PC-3 (cell line): ENCODE results near the gene PPARGC1A.

ENCODE experiments used
- EZH2 ChIP-seq: fragments of 300-600 bp; sonication (generic); IDR thresholded peaks from one replicate; pipeline ENCODE4 v1.6.1; 2017; ENCODE audit warnings: antibody characterized with exemption, mild to moderate bottlenecking, low read length; ENCODE audit not compliant: unreplicated experiment
- TF ChIP-seq, protein P1 (sequence below): fragments of 300-600 bp; sonication (generic); conservative IDR thresholded peaks from 2 replicates; pipeline ENCODE4 v1.5.1; 2017; ENCODE audit warnings: antibody characterized with exemption, low read depth, mild to moderate bottlenecking, low read length

DNA sequence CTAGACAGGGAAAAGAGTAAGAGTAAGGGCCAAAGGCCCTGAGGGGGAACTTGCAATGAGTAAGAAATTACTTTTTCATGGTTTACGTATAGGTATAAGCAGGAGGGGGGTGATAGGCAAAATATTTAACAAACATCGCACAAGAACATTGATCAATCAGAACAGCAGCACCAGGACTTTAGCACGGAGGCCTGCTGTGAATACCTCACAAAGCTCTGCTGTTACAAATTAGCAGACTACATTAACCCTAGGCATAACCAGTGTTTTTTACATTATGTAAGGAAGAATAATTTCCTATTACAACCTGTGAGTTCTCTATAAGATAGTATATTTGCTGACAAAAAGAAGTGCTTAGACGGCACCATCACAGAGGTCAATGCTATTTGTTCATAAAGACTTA is 44.9 kb downstream of the PPARGC1A start:
- TF ChIP-seq, protein P1, sequence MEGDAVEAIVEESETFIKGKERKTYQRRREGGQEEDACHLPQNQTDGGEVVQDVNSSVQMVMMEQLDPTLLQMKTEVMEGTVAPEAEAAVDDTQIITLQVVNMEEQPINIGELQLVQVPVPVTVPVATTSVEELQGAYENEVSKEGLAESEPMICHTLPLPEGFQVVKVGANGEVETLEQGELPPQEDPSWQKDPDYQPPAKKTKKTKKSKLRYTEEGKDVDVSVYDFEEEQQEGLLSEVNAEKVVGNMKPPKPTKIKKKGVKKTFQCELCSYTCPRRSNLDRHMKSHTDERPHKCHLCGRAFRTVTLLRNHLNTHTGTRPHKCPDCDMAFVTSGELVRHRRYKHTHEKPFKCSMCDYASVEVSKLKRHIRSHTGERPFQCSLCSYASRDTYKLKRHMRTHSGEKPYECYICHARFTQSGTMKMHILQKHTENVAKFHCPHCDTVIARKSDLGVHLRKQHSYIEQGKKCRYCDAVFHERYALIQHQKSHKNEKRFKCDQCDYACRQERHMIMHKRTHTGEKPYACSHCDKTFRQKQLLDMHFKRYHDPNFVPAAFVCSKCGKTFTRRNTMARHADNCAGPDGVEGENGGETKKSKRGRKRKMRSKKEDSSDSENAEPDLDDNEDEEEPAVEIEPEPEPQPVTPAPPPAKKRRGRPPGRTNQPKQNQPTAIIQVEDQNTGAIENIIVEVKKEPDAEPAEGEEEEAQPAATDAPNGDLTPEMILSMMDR = no peak
- TF ChIP-seq EZH2 = no peak
